Astrocyte of the spinal cord (primary cell): ENCODE measurements around the gene STX10.
"Not testable (repeated sequence)": the region's sequence is repeated elsewhere in the genome, so short reads cannot be mapped to it uniquely, and the experiment has no call there.

ENCODE experiments used
- DNase-seq: peaks from one replicate; pipeline ENCODE4 v3.0.0; 2011; ENCODE audit warnings: low read depth, low spot score
- H3K4me3 ChIP-seq: 2 replicates; pipeline ENCODE4 v1.5.1; 2011; ENCODE audit warnings: low read depth, mild to moderate bottlenecking, low read length, moderate library complexity
- CTCF ChIP-seq: IDR thresholded peaks from 2 replicates; pipeline ENCODE4 v1.5.1; 2012; ENCODE audit warnings: low read depth, mild to moderate bottlenecking, low read length, inconsistent platforms
- in situ Hi-C: cut with HindIII; loops from 2 replicates; pipeline ENCODE4 v1.10.0; 2017; ENCODE audit warnings: low sequenced_read_pairs

The STX10 gene

GRCh38 chr19:13169769-13170168 lies 19.6 kb upstream of the STX10 start:
- no peak overlapping the region for H3K4me3 ChIP-seq
- peak; percentile 23 for DNase-seq
- in situ Hi-C loops, result no loop called here
- no peak for TF ChIP-seq CTCF

- DNase-seq, H3K4me3 ChIP-seq, in situ Hi-C loops: not testable (repeated sequence)
Measured at GRCh38 chr19:13166151-13166550, 16.0 kb upstream of the STX10 start.

GRCh38 chr19:13165162-13165997 lies 15.2 kb upstream of the STX10 start:
- in situ Hi-C loops, result no loop called here
- no peak overlapping the region for H3K4me3 ChIP-seq
- TF ChIP-seq CTCF, result no peak
- DNase-seq, result peak; percentile 34

GRCh38 chr19:13164343-13165161 lies 14.4 kb upstream of the STX10 start:
- H3K4me3 ChIP-seq, result no peak overlapping the region
- no peak for TF ChIP-seq CTCF
- DNase-seq, result peak; percentile 69
- in situ Hi-C loops, result no loop called here

GRCh38 chr19:13163609-13164342 lies 13.6 kb upstream of the STX10 start:
- peak; percentile 85 for DNase-seq
- TF ChIP-seq CTCF, result no peak
- peak overlapping the region; percentile 12 for H3K4me3 ChIP-seq
- in situ Hi-C loops, result no loop called here

- in situ Hi-C loops, result no loop called here
- H3K4me3 ChIP-seq, result peak overlapping the region; percentile 19
- TF ChIP-seq CTCF, result no peak
- peak; percentile 97 for DNase-seq
Measured at GRCh38 chr19:13162724-13163608, 12.8 kb upstream of the STX10 start.
